HG03039 (cell line): ENCODE measurements around the gene POLQ.
A peak's percentile ranks its signal among the peaks of the same experiment; 100 is the strongest.
"Not testable (repeated sequence)": the region's sequence is repeated elsewhere in the genome, so short reads cannot be mapped to it uniquely, and the experiment has no call there.

ENCODE experiments used
- ATAC-seq: cut with Tn5 transposase; IDR thresholded peaks from one replicate; pipeline ENCODE4 v1.9.1; 2021; ENCODE audit warnings: mild to moderate bottlenecking, moderate library complexity; ENCODE audit not compliant: unreplicated experiment

POLQ gene

GRCh38 chr3:121545574-121546455 lies at the start of gene POLQ:
TSS of gene POLQ (minus strand) at chr3:121545988. CDS start at chr3:121545877, 111 bp downstream.
- ATAC-seq: peak; percentile 82

GRCh38 chr3:121594850-121595249 lies 49.1 kb upstream of the POLQ start:
- no peak for ATAC-seq

GRCh38 chr3:121593806-121594205 lies 48.0 kb upstream of the POLQ start:
- not testable (repeated sequence) for ATAC-seq

GRCh38 chr3:121592856-121593702 lies 47.3 kb upstream of the POLQ start, which contains the start of gene FBXO40:
TSS of gene FBXO40 (plus strand) at chr3:121593379. CDS start at chr3:121620576, 27,197 bp downstream.
- ATAC-seq: no peak

- no peak for ATAC-seq
Measured at GRCh38 chr3:121584418-121584817, 38.6 kb upstream of the POLQ start.

GRCh38 chr3:121581691-121582090 lies 35.9 kb upstream of the POLQ start:
- ATAC-seq: no peak

- no peak for ATAC-seq
Measured at GRCh38 chr3:121574449-121574848, 28.7 kb upstream of the POLQ start.

GRCh38 chr3:121567649-121568048 lies 21.9 kb upstream of the POLQ start, which contains the start of gene ARGFX:
TSS of gene ARGFX (plus strand) at chr3:121567949. CDS start at chr3:121570714, 2,765 bp downstream.
- no peak for ATAC-seq

- ATAC-seq: no peak
Measured at GRCh38 chr3:121566773-121567172, 21.0 kb upstream of the POLQ start.

- ATAC-seq: no peak
Measured at GRCh38 chr3:121562148-121562547, 16.4 kb upstream of the POLQ start.

GRCh38 chr3:121557426-121557934 lies 11.7 kb upstream of the POLQ start:
- ATAC-seq: no peak

- no peak for ATAC-seq
Measured at GRCh38 chr3:121552797-121553196, 7.0 kb upstream of the POLQ start.

GRCh38 chr3:121552379-121552778 lies 6.6 kb upstream of the POLQ start:
- no peak for ATAC-seq

GRCh38 chr3:121545049-121545573 lies 677 bp downstream of the POLQ start:
- peak; percentile 1 for ATAC-seq

GRCh38 chr3:121542924-121543323 lies 2.9 kb downstream of the POLQ start:
- ATAC-seq: no peak

GRCh38 chr3:121531269-121531668 lies 14.5 kb downstream of the POLQ start:
- ATAC-seq: no peak

- no peak for ATAC-seq
Measured at GRCh38 chr3:121529308-121529707, 16.5 kb downstream of the POLQ start.

GRCh38 chr3:121520510-121520909 lies 25.3 kb downstream of the POLQ start:
- no peak for ATAC-seq

- ATAC-seq: no peak
Measured at GRCh38 chr3:121517953-121518655, 27.7 kb downstream of the POLQ start.

- no peak for ATAC-seq
Measured at GRCh38 chr3:121515862-121516261, 29.9 kb downstream of the POLQ start.
